SU-DHL-6 (cell line): Measurements from ENCODE around the gene CST3.

Experiments
- H2AFZ ChIP-seq: fragments of 200-600 bp; sonication (generic); 2 replicates; pipeline ENCODE4 v1.6.1; 2014; ENCODE audit warnings: low read depth, mild to moderate bottlenecking, moderate library complexity, mixed read lengths, antibody characterized with exemption, low read length; ENCODE audit not compliant: severe bottlenecking
- H3F3A ChIP-seq: fragments of 200-600 bp; shearing (Covaris generic); 2 replicates; pipeline ENCODE4 v1.6.0; 2016; ENCODE audit warnings: antibody characterized with exemption, mild to moderate bottlenecking; ENCODE audit not compliant: insufficient read depth
- H3K27ac ChIP-seq: fragments of 200-600 bp; sonication (generic); 2 replicates; pipeline ENCODE4 v1.5.1; 2016; ENCODE audit warnings: low read depth, mild to moderate bottlenecking, low read length, moderate library complexity, mixed read lengths
- H3K27me3 ChIP-seq: fragments of 200-600 bp; sonication (generic), shearing (Covaris generic); 2 replicates; pipeline ENCODE4 v1.6.0; 2014; ENCODE audit warnings: mild to moderate bottlenecking, low read length
- H3K36me3 ChIP-seq: fragments of 200-600 bp; sonication (generic); 2 replicates; pipeline ENCODE4 v1.6.1; 2014; ENCODE audit warnings: mild to moderate bottlenecking, low read length, mixed read lengths
- H3K4me2 ChIP-seq: fragments of 300-600, 200-600 bp; shearing (Covaris generic), sonication (generic); 2 replicates; pipeline ENCODE4 v1.6.0; 2014; ENCODE audit warnings: low read length, low read depth, mild to moderate bottlenecking; ENCODE audit not compliant: poor library complexity, severe bottlenecking
- H3K4me3 ChIP-seq: fragments of 200-600 bp; sonication (generic); 2 replicates; pipeline ENCODE4 v1.5.1; 2014; ENCODE audit warnings: antibody characterized with exemption, low read length, mild to moderate bottlenecking, mixed read lengths; ENCODE audit not compliant: insufficient read depth, poor library complexity, severe bottlenecking
- H3K79me2 ChIP-seq: fragments of 200-600 bp; sonication (generic); 2 replicates; pipeline ENCODE4 v1.6.1; 2014; ENCODE audit warnings: mild to moderate bottlenecking, low read length, moderate library complexity; ENCODE audit not compliant: insufficient read depth
- H3K9ac ChIP-seq: fragments of 200-600 bp; sonication (generic); 2 replicates; pipeline ENCODE4 v1.7.0; 2014; ENCODE audit warnings: mild to moderate bottlenecking, low read length
- H3K9me2 ChIP-seq: fragments of 200-600 bp; sonication (generic); replicated peaks from 2 replicates; pipeline ENCODE4 v1.6.1; 2014; ENCODE audit warnings: low read length; ENCODE audit not compliant: insufficient read depth
- H3K9me3 ChIP-seq: fragments of 200-600 bp; sonication (generic); 2 replicates; pipeline ENCODE4 v1.6.1; 2014; ENCODE audit warnings: low read length, mixed read lengths; ENCODE audit not compliant: insufficient read depth
- H4K20me1 ChIP-seq: fragments of 200-600 bp; sonication (generic); 2 replicates; pipeline ENCODE4 v1.6.1; 2014; ENCODE audit warnings: low read depth, mild to moderate bottlenecking, antibody characterized with exemption, low read length, moderate library complexity, mixed read lengths
- CTCF ChIP-seq: fragments of 200-600 bp; sonication (generic); IDR thresholded peaks from one replicate; pipeline ENCODE4 v1.5.1; 2017; ENCODE audit warnings: antibody characterized with exemption, mild to moderate bottlenecking, low read length, moderate library complexity; ENCODE audit not compliant: insufficient read depth, poor library complexity, severe bottlenecking
- EZH2phosphoT487 ChIP-seq: fragments of 200-600 bp; sonication (generic), shearing (Covaris generic); conservative IDR thresholded peaks from 2 replicates; pipeline ENCODE4 v1.6.1; 2018; ENCODE audit warnings: mild to moderate bottlenecking, antibody characterized with exemption, low read length, moderate library complexity, mixed read lengths

The CST3 gene

DNA sequence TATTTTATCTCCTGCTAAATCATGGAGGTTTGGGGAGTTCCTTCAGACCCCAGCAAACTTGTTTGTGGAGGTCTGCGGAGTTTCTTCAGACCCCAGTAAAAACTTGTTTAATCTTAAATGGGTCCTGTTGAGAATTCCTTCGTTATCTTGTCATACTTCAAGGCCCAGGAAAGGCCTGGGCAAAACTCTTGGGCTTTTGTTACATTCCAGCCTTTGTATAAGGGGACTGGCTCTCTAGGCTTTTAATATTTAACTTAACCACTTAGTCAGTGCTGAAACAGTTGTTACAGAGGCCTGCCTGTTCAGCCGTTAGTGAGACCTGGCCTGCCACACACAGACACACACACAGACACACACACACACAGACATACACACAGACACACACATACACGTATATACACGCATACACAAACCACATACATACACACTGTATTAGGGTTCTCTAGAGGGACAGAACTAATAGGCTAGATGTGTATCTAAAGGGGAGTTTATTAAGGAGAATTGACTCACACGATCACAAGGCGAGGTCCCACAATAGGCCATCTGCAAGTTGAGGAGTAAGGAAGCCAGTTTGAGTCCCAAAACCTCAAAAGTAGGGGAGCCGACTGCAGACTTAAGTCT lies 21.3 kb upstream of the CST3 start:
- Histone ChIP-seq H3K27me3 (no peaks in the 10 kb centered on the region), H3K4me2 (no peak overlapping the region), H2AFZ (no peak overlapping the region), H3F3A (no peaks in the 10 kb centered on the region), H3K9me3 (no peaks in the 10 kb centered on the region), H3K9ac (no peak overlapping the region), H3K79me2 (no peaks in the 10 kb centered on the region), H3K36me3 (no peaks in the 10 kb centered on the region), H3K9me2 (no peaks in the 10 kb centered on the region), H3K27ac (no peak overlapping the region), H4K20me1 (no peaks in the 10 kb centered on the region), H3K4me3 (no peak overlapping the region)
- no peak for TF ChIP-seq CTCF

DNA sequence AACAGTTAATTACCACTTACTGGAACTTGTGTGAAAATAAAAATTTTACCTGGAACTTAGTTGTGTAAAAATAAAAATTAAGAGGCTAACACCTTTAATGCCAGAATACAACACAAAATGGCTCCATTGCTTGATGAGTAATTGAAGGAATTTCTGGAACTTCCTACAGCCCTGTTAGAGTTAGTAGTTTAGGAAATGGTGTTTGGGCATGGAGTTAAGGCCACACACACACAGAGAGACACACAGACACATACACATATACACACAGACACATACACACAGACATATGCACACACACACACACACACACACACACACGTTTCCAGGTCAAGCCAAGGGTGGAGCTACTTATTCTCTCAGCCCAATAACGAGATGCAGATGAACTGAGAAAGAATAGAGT lies 20.6 kb upstream of the CST3 start:
- Histone ChIP-seq H3K79me2 (no peaks in the 10 kb centered on the region), H3K9me2 (no peaks in the 10 kb centered on the region), H3K4me2 (no peak overlapping the region), H2AFZ (no peak overlapping the region), H3K9ac (no peak overlapping the region), H3K36me3 (no peaks in the 10 kb centered on the region), H3F3A (no peaks in the 10 kb centered on the region), H4K20me1 (no peaks in the 10 kb centered on the region), H3K9me3 (no peaks in the 10 kb centered on the region), H3K4me3 (no peak overlapping the region), H3K27ac (no peak overlapping the region), H3K27me3 (no peaks in the 10 kb centered on the region)
- TF ChIP-seq CTCF: no peak
- no peak for TF ChIP-seq EZH2phosphoT487

- no peak overlapping the region for H2AFZ ChIP-seq
Measured at GRCh38 chr20:23657202-23657601, 19.4 kb upstream of the CST3 start.

More at GRCh38 chr20:23657202-23657601, 19.4 kb upstream of the CST3 start:
- no peak overlapping the region for H3K27ac ChIP-seq
- no peaks in the 10 kb centered on the region for H3K9me2 ChIP-seq
- H3K36me3 ChIP-seq: no peaks in the 10 kb centered on the region
- TF ChIP-seq EZH2phosphoT487: no peak
- TF ChIP-seq CTCF: no peak
- H3K27me3 ChIP-seq: no peaks in the 10 kb centered on the region
- no peaks in the 10 kb centered on the region for H3K9me3 ChIP-seq
- H3K4me3 ChIP-seq: no peak overlapping the region
- H4K20me1 ChIP-seq: no peaks in the 10 kb centered on the region
- no peak overlapping the region for H3K9ac ChIP-seq
- H3K79me2 ChIP-seq: no peaks in the 10 kb centered on the region
- no peak overlapping the region for H3K4me2 ChIP-seq
- no peaks in the 10 kb centered on the region for H3F3A ChIP-seq
